AG09309 (cell line): Measurements from ENCODE around the gene BEND4.

ENCODE experiments used
- DNase-seq: peaks from one replicate; pipeline ENCODE4 v3.0.0-alpha.2; 2010; ENCODE audit warnings: low read depth
- H3K4me3 ChIP-seq: 2 replicates; pipeline ENCODE4 v1.5.1; 2011; ENCODE audit warnings: mild to moderate bottlenecking, low read depth, low read length, moderate library complexity; ENCODE audit not compliant: control insufficient read depth
- TF ChIP-seq, protein P1 (sequence below): IDR thresholded peaks from 2 replicates; pipeline ENCODE4 v1.5.1; 2011; ENCODE audit warnings: mild to moderate bottlenecking, low read depth, low read length, inconsistent platforms; ENCODE audit not compliant: insufficient read depth, control insufficient read depth; ENCODE audit errors: missing control alignments

Gene BEND4

DNA sequence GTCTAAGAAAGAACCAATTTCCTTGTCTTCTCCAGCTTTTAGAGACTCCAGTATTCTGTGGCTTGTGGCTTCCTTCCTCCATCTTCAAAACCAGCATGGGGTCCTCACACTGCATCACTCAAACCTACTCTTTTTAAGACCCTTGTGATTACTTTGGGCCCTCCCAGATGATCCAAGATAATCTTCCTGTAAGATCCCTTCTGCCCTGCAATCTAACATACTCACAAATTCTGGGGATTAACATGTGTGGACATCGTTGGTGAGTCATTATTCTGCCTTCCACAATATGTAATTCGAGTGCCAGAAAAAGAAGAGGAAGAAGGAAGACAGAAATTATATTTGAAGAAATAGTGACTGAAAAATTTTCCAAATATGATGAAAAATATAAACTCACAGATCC lies 47.9 kb downstream of the BEND4 start:
- TF ChIP-seq, protein P1, sequence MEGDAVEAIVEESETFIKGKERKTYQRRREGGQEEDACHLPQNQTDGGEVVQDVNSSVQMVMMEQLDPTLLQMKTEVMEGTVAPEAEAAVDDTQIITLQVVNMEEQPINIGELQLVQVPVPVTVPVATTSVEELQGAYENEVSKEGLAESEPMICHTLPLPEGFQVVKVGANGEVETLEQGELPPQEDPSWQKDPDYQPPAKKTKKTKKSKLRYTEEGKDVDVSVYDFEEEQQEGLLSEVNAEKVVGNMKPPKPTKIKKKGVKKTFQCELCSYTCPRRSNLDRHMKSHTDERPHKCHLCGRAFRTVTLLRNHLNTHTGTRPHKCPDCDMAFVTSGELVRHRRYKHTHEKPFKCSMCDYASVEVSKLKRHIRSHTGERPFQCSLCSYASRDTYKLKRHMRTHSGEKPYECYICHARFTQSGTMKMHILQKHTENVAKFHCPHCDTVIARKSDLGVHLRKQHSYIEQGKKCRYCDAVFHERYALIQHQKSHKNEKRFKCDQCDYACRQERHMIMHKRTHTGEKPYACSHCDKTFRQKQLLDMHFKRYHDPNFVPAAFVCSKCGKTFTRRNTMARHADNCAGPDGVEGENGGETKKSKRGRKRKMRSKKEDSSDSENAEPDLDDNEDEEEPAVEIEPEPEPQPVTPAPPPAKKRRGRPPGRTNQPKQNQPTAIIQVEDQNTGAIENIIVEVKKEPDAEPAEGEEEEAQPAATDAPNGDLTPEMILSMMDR: no peak
- DNase-seq: no peak
- no peak overlapping the region for H3K4me3 ChIP-seq

DNA sequence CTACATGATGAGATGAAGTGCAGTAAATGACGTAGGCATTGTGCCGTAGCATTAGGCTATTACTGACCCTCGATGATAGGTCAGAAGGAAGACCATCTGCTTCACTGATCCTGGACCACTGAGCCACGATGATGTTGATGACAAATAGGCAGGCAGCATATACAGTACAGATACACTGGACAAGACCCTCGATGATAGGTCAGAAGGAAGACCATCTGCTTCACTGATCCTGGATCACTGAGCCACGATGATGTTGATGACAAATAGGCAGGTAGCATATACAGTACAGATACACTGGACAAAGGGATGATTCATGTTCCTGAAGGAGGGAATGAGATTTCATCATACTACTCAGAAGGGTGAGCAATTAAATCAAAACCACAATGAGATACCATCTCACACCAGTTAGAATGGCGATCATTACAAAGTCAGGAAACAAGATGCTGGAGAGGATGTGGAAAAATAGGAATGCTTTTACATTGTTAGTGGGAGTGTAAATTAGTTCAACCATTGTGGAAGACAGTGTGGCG lies 50.9 kb downstream of the BEND4 start:
- TF ChIP-seq, protein P1: no peak
- DNase-seq: no peak
- H3K4me3 ChIP-seq: no peak overlapping the region

DNA sequence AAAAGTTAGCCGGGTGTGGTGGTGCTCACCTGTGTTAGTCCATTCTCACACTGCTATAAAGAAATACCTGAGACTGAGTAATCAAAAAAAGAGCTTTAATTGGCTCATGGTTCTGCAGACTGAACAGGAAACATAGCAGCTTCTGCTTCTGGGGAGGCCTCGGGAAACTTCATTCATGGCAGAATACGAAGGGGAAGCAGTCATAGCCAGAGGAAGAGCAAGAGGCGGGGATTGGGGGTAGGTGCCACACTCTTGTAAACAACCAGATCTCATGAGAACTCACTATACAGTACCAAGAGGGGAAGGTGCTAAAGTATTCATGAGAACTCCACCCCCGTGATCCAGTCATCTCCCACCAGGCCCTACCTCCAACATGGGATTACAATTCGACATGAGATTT lies 64.1 kb downstream of the BEND4 start:
- no peak for DNase-seq
- TF ChIP-seq, protein P1: no peak
- H3K4me3 ChIP-seq: no peak overlapping the region

DNA sequence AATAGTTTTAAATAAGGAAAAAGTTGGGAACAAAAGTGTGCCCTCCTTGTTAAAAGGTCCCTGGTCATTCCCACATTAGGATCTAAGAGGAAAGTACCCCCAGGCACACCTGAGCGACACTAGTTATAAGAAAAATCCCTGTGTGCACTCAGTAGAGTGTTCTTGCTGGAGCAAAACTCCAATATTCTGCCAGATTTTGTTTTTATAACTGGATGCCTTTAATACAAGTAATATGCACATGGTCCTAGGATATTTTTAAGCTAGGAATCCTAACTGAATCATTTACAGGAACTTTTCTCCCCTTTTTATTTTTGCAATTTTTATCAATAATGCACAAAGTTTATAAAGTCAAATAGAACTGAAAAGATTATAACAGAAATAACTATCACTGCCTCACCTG lies 68.6 kb downstream of the BEND4 start:
- TF ChIP-seq, protein P1: no peak
- H3K4me3 ChIP-seq: no peak overlapping the region
- no peak for DNase-seq

DNA sequence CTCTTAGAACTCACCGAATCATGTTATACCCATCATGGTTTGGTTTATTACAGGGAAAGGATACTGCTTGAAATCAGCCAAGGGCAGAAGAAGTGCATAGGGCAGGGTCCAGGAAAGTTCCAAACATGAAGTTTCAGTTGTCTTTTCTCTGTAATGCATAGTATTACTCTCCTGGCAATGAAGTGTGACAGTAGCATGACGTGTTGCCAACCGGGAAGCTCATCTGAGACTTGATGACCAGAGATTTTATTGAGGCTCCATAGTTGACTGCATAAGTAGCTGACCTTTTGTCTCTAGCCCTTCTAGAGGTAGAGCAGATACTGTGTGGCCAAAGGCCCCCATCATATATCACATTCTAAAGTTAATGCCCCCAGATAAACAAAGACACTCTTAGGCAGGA lies 72.1 kb downstream of the BEND4 start:
- no peak for DNase-seq
- no peak overlapping the region for H3K4me3 ChIP-seq
- TF ChIP-seq, protein P1: no peak

- DNase-seq: no peak
- TF ChIP-seq, protein P1: no peak
- no peak overlapping the region for H3K4me3 ChIP-seq
These were observed 74.2 kb downstream of the BEND4 start for GRCh38 chr4:42078184-42078801.
